ENCODE results near the gene DNAAF8.

The DNAAF8 gene

DNA sequence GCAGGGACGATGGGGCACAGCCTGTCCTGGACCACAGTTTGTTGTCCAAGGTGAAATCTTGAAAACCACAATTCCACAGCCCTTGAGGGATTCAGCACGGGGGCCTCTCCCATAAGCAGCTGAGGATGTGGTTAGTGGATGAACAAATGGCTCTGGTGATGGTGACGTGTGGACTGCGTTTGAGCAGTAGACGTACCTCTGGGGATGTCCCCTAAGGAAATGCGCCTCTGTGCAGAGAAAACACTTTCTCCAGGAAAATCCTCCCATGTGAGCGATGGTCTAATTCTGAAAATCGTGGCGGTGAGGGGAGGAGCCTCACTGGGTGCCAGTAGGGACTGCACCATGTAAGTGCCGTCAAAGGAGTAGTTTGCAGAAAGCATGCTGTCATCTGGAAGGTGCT is 56.5 kb downstream of the DNAAF8 start:
- H3K4me3 ChIP-seq (ENCODE audit: low read length): no peak overlapping the region
- TF ChIP-seq, protein P1, sequence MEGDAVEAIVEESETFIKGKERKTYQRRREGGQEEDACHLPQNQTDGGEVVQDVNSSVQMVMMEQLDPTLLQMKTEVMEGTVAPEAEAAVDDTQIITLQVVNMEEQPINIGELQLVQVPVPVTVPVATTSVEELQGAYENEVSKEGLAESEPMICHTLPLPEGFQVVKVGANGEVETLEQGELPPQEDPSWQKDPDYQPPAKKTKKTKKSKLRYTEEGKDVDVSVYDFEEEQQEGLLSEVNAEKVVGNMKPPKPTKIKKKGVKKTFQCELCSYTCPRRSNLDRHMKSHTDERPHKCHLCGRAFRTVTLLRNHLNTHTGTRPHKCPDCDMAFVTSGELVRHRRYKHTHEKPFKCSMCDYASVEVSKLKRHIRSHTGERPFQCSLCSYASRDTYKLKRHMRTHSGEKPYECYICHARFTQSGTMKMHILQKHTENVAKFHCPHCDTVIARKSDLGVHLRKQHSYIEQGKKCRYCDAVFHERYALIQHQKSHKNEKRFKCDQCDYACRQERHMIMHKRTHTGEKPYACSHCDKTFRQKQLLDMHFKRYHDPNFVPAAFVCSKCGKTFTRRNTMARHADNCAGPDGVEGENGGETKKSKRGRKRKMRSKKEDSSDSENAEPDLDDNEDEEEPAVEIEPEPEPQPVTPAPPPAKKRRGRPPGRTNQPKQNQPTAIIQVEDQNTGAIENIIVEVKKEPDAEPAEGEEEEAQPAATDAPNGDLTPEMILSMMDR (conservative IDR thresholded peaks at IDR 0.05; ENCODE audit: low read length): no peak
- no peak for DNase-seq (ENCODE audit: low read depth)

DNA sequence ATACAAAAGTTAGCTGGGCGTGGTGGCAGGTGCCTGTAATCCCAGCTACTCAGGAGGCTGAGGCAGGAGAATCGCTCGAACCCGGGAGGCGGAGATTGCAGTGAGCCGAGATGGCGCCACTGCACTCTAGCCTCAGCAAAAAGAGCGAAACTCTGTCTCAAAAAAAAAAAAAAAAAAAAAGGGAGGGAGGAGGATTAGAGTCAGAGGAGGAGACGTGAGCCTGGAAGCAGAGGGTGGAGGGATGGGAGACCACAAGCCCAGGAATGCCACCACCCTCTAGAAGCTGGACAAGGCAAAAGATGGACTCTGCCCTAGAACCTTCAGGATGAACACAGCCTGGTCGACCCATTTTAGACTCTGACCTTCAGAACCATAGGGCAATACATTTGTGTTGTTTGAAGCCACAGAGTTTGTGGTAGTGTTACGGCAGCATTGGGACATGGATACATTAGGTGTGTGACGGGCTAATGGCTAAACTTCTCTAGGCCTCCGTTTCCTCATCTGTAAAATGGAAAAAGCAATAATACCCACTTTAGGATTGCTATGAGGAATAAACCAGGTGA is 58.7 kb downstream of the DNAAF8 start:
- no peak for DNase-seq (ENCODE audit: low read depth)
- TF ChIP-seq, protein P1 (conservative IDR thresholded peaks at IDR 0.05; ENCODE audit: low read length): no peak
- H3K4me3 ChIP-seq (ENCODE audit: low read length): no peak overlapping the region

DNA sequence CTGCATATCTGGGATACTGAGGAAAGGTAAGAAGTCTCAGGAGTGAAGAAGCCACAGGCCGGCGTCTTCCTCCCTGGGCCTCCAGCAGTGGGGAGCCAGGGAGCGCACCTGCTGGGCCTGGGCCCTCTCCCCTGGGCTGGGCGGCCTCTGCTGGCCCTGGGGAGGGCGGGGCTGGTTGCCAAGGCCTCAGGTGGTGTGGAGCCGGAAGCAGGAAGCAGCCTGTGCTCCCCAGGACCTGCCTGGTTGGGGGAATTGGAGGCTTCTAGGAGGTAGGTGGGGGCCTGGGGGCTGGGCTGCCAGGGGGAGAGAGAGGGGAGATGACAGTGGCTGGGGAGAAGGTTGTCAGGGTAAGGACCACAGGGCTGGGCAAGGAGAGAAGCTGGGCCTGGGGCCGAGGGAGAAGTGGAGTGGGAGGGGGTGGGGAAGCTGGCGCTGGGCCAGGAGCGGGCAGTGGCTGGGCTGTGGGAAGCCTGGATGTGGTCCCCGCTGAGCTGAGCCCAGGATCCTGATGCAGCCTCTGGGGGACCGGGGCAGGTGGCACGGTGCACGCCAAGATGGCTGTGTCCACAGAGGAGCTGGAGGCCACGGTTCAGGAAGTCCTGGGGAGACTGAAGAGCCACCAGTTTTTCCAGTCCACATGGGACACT is 61.0 kb downstream of the DNAAF8 start, which contains the start of gene SMIM22:
Gene SMIM22 (plus strand): TSS at position 189 of the 647 bp plus-strand sequence. CDS start 366 bp downstream, at position 555.
- TF ChIP-seq, protein P1 (conservative IDR thresholded peaks at IDR 0.05; ENCODE audit: low read length): no peak
- DNase-seq (ENCODE audit: low read depth): no peak
- no peak within 1 kb of the TSS for H3K4me3 ChIP-seq (ENCODE audit: low read length)

DNA sequence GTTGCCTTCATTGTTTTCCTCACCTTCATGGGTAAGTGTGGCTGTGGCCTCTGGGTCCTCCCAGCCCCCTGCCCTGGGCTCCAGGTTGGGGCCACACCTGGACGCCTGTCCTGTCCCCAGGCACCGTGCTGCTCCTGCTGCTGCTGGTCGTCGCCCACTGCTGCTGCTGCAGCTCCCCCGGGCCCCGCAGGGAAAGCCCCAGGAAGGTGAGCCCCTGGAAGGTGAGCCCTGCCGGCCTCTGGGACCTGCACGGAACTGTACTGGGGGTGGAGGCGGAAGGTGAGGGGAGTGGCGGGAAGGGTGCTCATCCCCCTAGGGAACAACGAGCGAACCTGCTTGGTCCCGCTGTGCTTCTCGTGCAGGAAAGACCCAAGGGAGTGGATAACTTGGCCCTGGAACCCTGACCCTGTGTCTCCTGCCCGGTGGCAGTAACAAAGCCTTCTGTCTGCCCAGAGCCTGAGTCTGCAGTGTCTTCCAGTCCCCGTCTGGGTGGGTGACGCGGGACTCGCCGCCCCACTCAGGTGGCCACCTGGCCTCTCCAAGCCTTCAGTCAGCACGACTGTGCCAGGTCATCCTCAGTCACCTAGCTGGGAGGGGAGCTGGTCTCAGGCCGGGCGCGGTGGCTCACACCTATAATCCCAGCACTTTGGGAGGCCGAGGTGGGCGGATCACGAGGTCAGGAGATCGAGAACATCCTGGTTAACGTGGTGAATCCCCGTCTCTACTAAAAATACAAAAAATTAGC is 61.7 kb downstream of the DNAAF8 start:
- H3K4me3 ChIP-seq (ENCODE audit: low read length): no peak overlapping the region
- TF ChIP-seq, protein P1 (conservative IDR thresholded peaks at IDR 0.05; ENCODE audit: low read length): no peak
- DNase-seq (ENCODE audit: low read depth): no peak

DNA sequence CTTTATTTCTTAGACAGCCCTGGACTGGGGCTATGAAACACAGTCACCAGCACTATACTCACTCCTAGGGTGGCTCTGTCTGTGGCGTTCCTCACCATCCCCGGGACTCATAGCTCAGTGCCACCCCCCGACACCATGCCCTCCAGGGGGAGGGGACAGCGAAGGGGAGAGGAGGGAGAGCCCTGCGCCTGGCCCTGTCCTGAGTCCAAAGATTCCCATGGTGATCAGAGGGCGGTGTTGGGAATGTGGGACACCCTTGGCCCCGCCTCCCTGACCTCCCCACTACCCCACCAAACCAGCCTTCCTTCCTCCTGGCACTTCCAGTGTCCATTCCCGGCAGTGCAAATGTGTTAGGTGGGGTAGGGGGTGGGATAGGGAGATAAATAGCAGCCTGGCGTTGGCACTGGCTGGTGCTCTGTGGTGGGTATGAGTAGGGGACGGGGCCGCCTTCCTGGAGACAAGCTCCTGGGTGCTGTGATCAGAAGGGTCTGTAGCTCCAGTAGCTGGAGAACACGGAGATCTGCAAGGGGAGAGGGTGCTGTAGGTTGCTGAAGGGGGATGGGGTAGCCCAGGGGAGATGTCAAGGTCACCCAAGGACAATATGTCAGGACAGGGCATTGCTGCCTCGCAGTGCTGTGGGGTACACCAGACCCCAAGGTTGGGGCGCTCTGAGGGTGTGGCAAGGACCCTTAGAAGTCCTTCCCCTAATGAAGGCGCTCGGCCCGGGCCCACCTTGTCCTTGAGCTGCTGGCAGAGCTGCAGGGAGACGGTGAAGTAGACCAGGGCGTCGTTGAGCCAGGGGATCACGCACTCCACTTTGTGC is 62.9 kb downstream of the DNAAF8 start:
- no peak for DNase-seq (ENCODE audit: low read depth)
- no peak overlapping the region for H3K4me3 ChIP-seq (ENCODE audit: low read length)
- TF ChIP-seq, protein P1 (conservative IDR thresholded peaks at IDR 0.05; ENCODE audit: low read length): no peak

DNA sequence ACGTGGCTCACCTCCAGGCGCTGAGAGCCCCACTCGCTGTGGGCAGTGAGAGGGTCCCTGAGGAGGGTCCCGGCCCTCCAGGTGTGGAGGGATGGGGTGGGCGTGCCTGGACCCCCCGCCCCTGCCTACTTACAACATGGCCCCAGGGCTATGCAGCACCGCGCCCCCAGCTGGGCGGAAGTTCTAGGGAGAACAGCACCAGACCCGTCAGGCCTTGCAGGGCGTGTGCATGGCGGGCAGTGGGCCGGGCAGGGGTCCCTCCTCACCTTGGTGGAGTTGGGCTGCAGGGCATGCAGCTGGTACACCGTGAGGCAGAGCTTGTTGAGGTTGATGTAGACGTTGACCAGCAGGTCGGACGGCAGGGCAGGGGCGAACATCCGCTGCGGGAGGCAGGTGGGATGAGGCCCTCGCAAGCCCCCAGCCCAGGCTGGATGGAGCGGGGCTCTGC is 63.5 kb downstream of the DNAAF8 start:
- TF ChIP-seq, protein P1 (conservative IDR thresholded peaks at IDR 0.05; ENCODE audit: low read length): no peak
- no peak for DNase-seq (ENCODE audit: low read depth)
- no peak overlapping the region for H3K4me3 ChIP-seq (ENCODE audit: low read length)
